Measurements from ENCODE around the gene ZFP82.

The ZFP82 gene

DNA sequence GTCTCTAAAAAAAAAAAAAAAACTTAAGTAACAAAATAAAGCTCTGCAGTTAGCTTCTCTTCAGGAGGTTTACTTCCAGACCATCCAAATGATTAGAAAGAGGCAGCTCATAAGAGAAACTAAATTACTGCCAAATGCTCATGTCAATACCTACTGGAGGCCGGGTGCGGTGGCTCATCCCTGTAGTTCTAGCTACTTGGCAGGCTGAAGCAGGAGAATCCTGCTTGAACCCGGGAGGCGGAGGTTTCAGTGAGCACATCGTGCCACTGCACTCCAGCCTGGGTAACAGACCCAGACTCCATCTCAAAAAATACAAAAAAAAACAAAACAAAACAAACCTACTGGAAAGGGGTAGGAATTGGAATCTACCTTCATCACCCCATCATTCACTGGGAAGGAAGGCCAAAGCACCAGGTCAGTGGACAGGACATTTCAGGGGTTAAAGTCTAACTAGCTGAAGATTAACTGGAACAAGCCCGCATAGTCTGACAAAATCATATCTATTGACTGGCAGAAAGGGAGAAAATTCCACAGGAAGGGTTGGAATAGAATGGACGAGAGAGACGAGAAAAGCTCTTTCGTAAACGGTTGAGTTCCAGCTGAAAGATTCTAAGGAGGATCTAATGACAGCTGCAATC, 40.8 kb downstream of the ZFP82 start:
- peak overlapping the region; percentile 61 for H3K4me3 ChIP-seq (ENCODE audit: low read depth, low read length)
- no peak for DNase-seq (ENCODE audit: low read depth)
- no peak for TF ChIP-seq CTCF (IDR thresholded peaks at IDR 0.05; ENCODE audit: control insufficient read depth, extremely low read depth, insufficient read depth)

GRCh38 chr19:36373638-36374156, 44.7 kb downstream of the ZFP82 start:
- no peak overlapping the region for H3K4me3 ChIP-seq (ENCODE audit: low read depth, low read length)
- DNase-seq (ENCODE audit: low read depth): no peak
- no peak for TF ChIP-seq CTCF (IDR thresholded peaks at IDR 0.05; ENCODE audit: control insufficient read depth, extremely low read depth, insufficient read depth)

GRCh38 chr19:36371886-36372285, 46.6 kb downstream of the ZFP82 start:
- no peak overlapping the region for H3K4me3 ChIP-seq (ENCODE audit: low read depth, low read length)
- TF ChIP-seq CTCF (IDR thresholded peaks at IDR 0.05; ENCODE audit: control insufficient read depth, extremely low read depth, insufficient read depth): no peak
- DNase-seq (ENCODE audit: low read depth): no peak

DNA sequence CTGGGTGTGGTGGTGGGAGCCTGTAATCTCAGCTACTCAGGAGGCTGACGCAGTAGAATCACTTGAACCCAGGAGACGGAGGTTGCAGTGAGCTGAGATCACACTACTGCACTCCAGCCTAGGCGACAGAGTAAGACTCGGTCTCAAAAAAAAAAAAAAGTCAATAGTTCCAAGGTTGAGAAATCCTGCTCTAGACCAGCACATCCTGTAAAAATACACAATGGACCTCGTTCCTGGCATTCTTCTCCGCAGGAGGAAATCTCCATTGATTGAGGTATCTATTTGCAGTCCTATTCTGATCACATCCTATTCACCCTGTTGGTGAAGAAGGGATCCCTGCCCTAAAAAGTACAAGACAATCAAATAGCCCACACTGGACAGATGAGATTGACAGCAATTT, 54.6 kb downstream of the ZFP82 start:
- H3K4me3 ChIP-seq (ENCODE audit: low read depth, low read length): no peak overlapping the region
- TF ChIP-seq CTCF (IDR thresholded peaks at IDR 0.05; ENCODE audit: control insufficient read depth, extremely low read depth, insufficient read depth): no peak
- no peak for DNase-seq (ENCODE audit: low read depth)
